ENCODE results near the gene PRPF39.

The PRPF39 gene

GRCh38 chr14:45125754-45126153, 41.8 kb downstream of the PRPF39 start:
- H3K27ac ChIP-seq = no peak overlapping the region
- POLR2A ChIA-PET (ENCODE audit: low non-redundant PET) = interaction anchor here (0.6 kb wide), 1 partner anchor 8 kb away, joined by 3 read pairs; no protein-coding TSS in a partner anchor
- DNase-seq (ENCODE audit: low spot score) = no peak
- CTCF ChIA-PET = no interaction called here
- TF ChIP-seq CTCF (conservative IDR thresholded peaks at IDR 0.05; ENCODE audit: low read depth) = no peak

- CTCF ChIA-PET = no interaction called here
- no peak for TF ChIP-seq CTCF (conservative IDR thresholded peaks at IDR 0.05; ENCODE audit: low read depth)
- H3K27ac ChIP-seq = no peak overlapping the region
- DNase-seq (ENCODE audit: low spot score) = no peak
- POLR2A ChIA-PET (ENCODE audit: low non-redundant PET) = interaction anchor here (0.5 kb wide), 1 partner anchor 188 kb away, joined by 7 read pairs; no protein-coding TSS in a partner anchor
Observed at GRCh38 chr14:45128963-45129629, 45.2 kb downstream of the PRPF39 start.

GRCh38 chr14:45133683-45134050, 49.8 kb downstream of the PRPF39 start:
- DNase-seq (ENCODE audit: low spot score) = no peak
- no peak for TF ChIP-seq CTCF (conservative IDR thresholded peaks at IDR 0.05; ENCODE audit: low read depth)

GRCh38 chr14:45134051-45134958, 50.4 kb downstream of the PRPF39 start, which contains the start of gene FKBP3:
Gene FKBP3 (minus strand): TSS chr14:45134481. CDS start chr14:45134456, 25 bp downstream.
- ChIA-PET POLR2A (ENCODE audit: low non-redundant PET) (interaction anchor here (0.5 to 1.0 kb wide), 3 partner anchors 10 to 65 kb away, joined by 3 to 4 read pairs (median 3); no protein-coding TSS in a partner anchor), CTCF (interaction anchor here (0.6 kb wide), 2 partner anchors 14 to 145 kb away, joined by 3 to 4 read pairs; no protein-coding TSS in a partner anchor)
- H3K27ac ChIP-seq = peak within 1 kb of the TSS; percentile 81
- DNase-seq (ENCODE audit: low spot score) = peak; percentile 97
- peak; percentile 37; the same call in 1 of the 2 replicates for TF ChIP-seq CTCF (conservative IDR thresholded peaks at IDR 0.05; ENCODE audit: low read depth)

More at GRCh38 chr14:45133683-45134050, 49.8 kb downstream of the PRPF39 start:
- POLR2A ChIA-PET (ENCODE audit: low non-redundant PET) = interaction anchor here (1.0 kb wide), 1 partner anchor 19 kb away, joined by 3 read pairs; no protein-coding TSS in a partner anchor
- CTCF ChIA-PET = no interaction called here
- peak overlapping the region; percentile 81 for H3K27ac ChIP-seq

- ChIA-PET POLR2A (ENCODE audit: low non-redundant PET) (no interaction called here), CTCF (interaction anchor here (0.6 kb wide), 1 partner anchor 13 kb away, joined by 4 read pairs; no protein-coding TSS in a partner anchor)
- no peak for DNase-seq (ENCODE audit: low spot score)
- H3K27ac ChIP-seq = no peak overlapping the region
- TF ChIP-seq CTCF (conservative IDR thresholded peaks at IDR 0.05; ENCODE audit: low read depth) = no peak
Observed at GRCh38 chr14:45135156-45135555, 51.2 kb downstream of the PRPF39 start.
